Suprapubic skin (tissue), 4 donors: Measurements from ENCODE around the gene RHOB. TPM values are rescaled to one million over a fixed set of nuclear protein-coding genes. Genes with fewer than 3 reads are reported as not detected.
A peak's percentile ranks its signal among the peaks of the same experiment; 100 is the strongest.
"Not testable (repeated sequence)": the region's sequence is repeated elsewhere in the genome, so short reads cannot be mapped to it uniquely, and the experiment has no call there.

Experiments
- DNase-seq, 2 donors: peaks; one replicate each; pipeline ENCODE4 v3.0.0-alpha.2; 2019; ENCODE audit warnings: low spot score in 2 of 2
- H3K27ac ChIP-seq: fragments of 200-600 bp; sonication (generic); one replicate; pipeline ENCODE4 v1.5.1; 2019
- H3K27me3 ChIP-seq: fragments of 200-600 bp; sonication (generic); one replicate; pipeline ENCODE4 v1.5.1; 2019
- H3K36me3 ChIP-seq: fragments of 200-600 bp; sonication (generic); one replicate; pipeline ENCODE4 v1.5.1; 2019
- H3K4me1 ChIP-seq: fragments of 200-600 bp; sonication (generic); one replicate; pipeline ENCODE4 v1.5.1; 2019
- H3K4me3 ChIP-seq: fragments of 200-600 bp; sonication (generic); one replicate; pipeline ENCODE4 v1.5.1; 2019; ENCODE audit warnings: mild to moderate bottlenecking
- H3K9me3 ChIP-seq: fragments of 200-600 bp; sonication (generic); one replicate; pipeline ENCODE4 v1.5.1; 2019
- EP300 ChIP-seq: sonication (generic); formaldehyde crosslinking; IDR thresholded peaks from one replicate; pipeline ENCODE4 v1.6.1; 2017; ENCODE audit warnings: antibody characterized with exemption
- POLR2A ChIP-seq, 2 donors: fragments of 450-650 bp; IDR thresholded peaks; one replicate each; pipeline ENCODE4 v1.6.1; 2017; ENCODE audit warnings: antibody characterized with exemption in 2 of 2, mild to moderate bottlenecking in 2 of 2, moderate library complexity in 2 of 2
- POLR2AphosphoS5 ChIP-seq, 3 donors: sonication (generic); formaldehyde crosslinking; IDR thresholded peaks; one replicate each; pipeline ENCODE4 v1.6.1; 2017; ENCODE audit warnings: antibody characterized with exemption in 3 of 3
- WGBS: methylation state at CpG from one replicate; pipeline ENCODE4 v1.1.5; 2018; 5-methylcytosine and 5-hydroxymethylcytosine counted together
- total RNA-seq, 4 donors: library from RNA; depleted of rRNA; stranded (reverse); fragments of >200 nt; gene quantifications; one replicate each; pipeline ENCODE4 v1.1.0, GENCODE V29; 2016
- TF ChIP-seq, protein P1 (sequence below), 2 donors: fragments of 200-600 bp in 1 of 2; fragments of 450-650 bp in 1 of 2; sonication (generic) in 1 of 2; IDR thresholded peaks; one replicate each; pipeline ENCODE4 v1.5.1; 2016 to 2019; ENCODE audit warnings: antibody characterized with exemption in 2 of 2, mild to moderate bottlenecking in 1 of 2, moderate library complexity in 1 of 2

Gene RHOB
- total RNA-seq, 4 donors from 2014 or later = 404 to 719 (median 568) TPM

DNA sequence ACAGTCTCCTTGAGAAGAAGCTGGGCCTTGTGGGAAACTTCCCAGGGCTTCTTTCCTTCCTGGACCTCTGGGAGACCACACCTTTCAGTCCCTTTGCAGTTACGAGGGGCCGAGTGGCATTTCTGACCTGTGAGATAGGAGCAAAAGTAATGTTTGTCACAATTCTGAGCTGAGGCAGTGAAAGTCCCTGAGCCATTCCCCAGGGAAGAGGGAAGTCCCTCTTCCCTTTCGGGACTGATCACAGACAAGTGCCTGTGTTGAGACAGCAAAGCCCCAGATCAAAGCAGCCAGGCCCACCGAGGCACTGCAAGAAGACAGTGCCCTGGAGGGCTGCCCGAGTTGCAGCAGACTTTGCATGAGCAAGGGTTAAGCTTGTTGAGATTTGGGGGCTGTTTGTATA lies 41.9 kb downstream of the RHOB start:
- TF ChIP-seq EP300 = no peak
- no peaks in the 10 kb centered on the region for H3K36me3 ChIP-seq
- H3K27ac ChIP-seq = peak overlapping the region; percentile 8
- no peak overlapping the region for H3K4me3 ChIP-seq
- H3K4me1 ChIP-seq = peaks cover 83% of the 10 kb centered on the region
- no peaks in the 10 kb centered on the region for H3K27me3 ChIP-seq
- 73% methylated on average over 5 of the region's 5 CpGs for WGBS
- no peaks in the 10 kb centered on the region for H3K9me3 ChIP-seq
- DNase-seq = peak in 1 of 2 donors; percentile 53

DNA sequence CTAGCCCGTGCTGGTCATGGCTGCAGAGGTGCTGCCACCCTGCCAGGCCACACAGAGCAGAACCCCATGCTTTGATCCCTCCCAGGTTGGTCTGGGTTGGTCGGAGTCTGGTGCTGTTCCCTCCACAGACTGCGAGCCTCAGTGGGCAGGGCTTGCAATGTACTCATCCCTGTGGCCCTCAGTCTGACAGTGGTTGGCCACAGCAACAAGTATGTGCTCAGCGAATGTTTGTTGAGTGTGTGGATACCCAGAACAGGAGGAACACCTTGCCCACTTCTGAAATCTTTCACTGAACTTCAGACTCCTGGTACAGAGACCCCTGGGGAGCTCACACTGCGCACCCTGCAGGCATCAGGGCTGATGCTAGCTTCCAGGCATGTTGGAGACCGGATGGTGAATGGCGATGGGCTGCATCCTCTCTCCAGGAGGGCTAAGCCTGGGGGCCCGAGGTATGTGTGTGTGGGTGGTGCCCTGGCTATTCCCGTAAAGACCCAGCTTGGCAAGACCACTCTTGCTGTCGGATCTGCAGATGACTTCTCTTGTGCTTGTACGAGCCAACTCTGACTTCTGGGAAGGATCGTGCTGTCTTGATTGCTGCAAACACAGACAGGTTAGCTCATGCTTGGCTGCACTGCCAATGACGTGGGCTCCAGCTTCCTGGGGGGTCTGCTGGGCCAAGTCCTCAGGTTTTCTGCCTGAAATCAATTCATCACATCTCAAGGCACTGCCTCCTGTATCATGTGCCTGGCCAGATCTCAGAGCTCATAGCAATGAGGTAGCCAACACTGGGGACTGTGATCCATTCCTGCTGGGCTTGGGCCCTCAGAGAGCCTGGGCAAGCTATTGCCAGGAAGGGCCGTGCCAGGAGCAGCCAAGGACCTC lies 43.7 kb downstream of the RHOB start:
- peak; percentile 85 to 88 for DNase-seq
- Histone ChIP-seq H3K27ac (peak overlapping the region; percentile 65), H3K36me3 (no peaks in the 10 kb centered on the region), H3K4me3 (no peak overlapping the region), H3K4me1 (peaks cover 65% of the 10 kb centered on the region), H3K27me3 (no peaks in the 10 kb centered on the region), H3K9me3 (no peaks in the 10 kb centered on the region)
- WGBS = 73% methylated on average over 7 of the region's 14 CpGs
- no peak for TF ChIP-seq POLR2A (IDR thresholded peaks at IDR 0.05)
- no peak for TF ChIP-seq EP300
- TF ChIP-seq POLR2AphosphoS5 (IDR thresholded peaks at IDR 0.05) = peak; percentile 42 to 93 (median 90)

DNA sequence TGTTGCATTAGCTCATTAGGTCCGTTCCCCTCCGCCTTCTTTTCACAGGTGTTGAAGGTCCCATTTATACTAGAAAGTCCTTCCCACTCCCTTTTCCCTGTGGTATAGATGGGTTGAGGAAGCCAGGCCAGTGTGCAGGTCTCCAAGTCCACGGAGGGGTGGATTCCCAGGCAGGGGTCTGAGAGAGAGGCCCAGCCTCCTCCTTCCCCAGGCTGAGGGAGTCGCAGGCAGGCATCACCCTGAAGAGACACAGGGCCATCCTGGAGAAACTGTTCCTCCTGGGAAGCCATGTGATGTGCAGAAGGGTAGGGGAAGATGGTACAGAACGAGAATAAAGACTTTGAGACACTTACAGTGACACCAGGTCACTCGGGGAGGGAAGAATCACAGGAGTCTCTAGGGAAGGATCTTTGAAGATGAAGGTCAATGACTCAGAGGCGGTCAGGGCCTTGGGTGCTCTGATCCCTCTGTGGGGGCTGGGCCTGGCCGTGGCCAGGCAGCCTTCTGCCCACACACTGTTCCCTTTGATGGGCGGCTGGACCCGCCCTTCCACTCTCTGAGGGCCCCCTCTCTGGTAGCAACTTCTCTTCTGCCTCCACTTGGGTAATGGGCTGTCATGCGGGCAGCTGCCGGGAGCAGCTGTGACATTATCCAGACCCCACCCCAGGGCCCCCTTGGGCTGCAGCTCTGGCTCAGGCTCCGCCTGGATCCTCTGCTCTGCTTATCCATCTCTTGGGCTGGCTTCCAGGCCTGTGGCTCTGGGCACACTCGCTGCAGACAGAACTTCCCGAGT lies 45.1 kb downstream of the RHOB start:
- 67% methylated on average over 15 of the region's 15 CpGs for WGBS
- no peaks in the 10 kb centered on the region for H3K27me3 ChIP-seq
- no peak for DNase-seq
- TF ChIP-seq EP300 (no peak), POLR2AphosphoS5 (IDR thresholded peaks at IDR 0.05) (no peak), POLR2A (IDR thresholded peaks at IDR 0.05) (no peak)
- TF ChIP-seq, protein P1, sequence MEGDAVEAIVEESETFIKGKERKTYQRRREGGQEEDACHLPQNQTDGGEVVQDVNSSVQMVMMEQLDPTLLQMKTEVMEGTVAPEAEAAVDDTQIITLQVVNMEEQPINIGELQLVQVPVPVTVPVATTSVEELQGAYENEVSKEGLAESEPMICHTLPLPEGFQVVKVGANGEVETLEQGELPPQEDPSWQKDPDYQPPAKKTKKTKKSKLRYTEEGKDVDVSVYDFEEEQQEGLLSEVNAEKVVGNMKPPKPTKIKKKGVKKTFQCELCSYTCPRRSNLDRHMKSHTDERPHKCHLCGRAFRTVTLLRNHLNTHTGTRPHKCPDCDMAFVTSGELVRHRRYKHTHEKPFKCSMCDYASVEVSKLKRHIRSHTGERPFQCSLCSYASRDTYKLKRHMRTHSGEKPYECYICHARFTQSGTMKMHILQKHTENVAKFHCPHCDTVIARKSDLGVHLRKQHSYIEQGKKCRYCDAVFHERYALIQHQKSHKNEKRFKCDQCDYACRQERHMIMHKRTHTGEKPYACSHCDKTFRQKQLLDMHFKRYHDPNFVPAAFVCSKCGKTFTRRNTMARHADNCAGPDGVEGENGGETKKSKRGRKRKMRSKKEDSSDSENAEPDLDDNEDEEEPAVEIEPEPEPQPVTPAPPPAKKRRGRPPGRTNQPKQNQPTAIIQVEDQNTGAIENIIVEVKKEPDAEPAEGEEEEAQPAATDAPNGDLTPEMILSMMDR (IDR thresholded peaks at IDR 0.05) = no peak
- no peak overlapping the region for H3K4me3 ChIP-seq
- H3K9me3 ChIP-seq = no peaks in the 10 kb centered on the region
- no peak overlapping the region for H3K27ac ChIP-seq
- no peaks in the 10 kb centered on the region for H3K36me3 ChIP-seq
- H3K4me1 ChIP-seq = peaks cover 63% of the 10 kb centered on the region

DNA sequence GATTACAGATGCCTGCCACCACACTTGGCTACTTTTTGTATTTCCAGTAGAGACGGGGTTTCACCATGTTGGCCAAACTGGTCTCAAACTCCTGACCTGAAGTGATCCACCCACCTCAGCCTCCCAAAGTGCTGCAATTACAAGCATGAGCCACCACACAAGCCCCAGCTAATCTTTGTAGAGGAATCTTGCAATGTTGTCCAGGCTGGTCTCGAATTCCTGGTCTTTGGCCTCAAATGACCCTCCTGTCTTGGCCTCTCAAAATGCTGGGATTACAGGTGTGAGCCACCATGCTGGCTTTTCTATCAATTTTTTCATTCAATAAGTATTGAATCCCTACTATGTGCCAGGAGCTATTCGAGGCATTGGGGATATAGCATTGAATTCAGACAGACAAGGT lies 46.2 kb downstream of the RHOB start:
- not testable (repeated sequence) for H3K36me3 ChIP-seq, H3K27ac ChIP-seq, H3K9me3 ChIP-seq, DNase-seq, H3K27me3 ChIP-seq, H3K4me3 ChIP-seq
- H3K4me1 ChIP-seq = peaks cover 51% of the 10 kb centered on the region
- WGBS = 88% methylated on average over 3 of the region's 3 CpGs

DNA sequence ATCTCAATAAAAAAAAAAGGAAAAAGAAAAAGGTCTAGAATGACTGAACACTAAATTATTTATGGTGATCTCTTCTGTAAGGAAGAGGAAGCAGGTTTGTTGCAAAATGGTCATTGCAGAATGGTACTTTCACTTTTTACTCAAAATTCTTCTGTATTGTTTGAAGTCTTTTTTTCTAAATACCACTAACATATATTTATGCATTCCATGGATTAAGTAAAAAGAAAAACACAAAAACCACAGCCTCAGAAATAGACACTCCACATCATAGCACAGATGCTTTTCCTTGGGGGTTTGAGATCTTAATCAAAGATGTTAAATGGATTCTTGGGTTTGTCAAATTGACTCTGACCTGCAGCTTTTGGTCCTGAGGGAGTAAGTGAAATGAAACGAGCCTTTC lies 47.4 kb downstream of the RHOB start:
- H3K27me3 ChIP-seq = no peaks in the 10 kb centered on the region
- no peak for TF ChIP-seq EP300
- TF ChIP-seq, protein P1 (IDR thresholded peaks at IDR 0.05) = no peak
- no peak for TF ChIP-seq POLR2AphosphoS5 (IDR thresholded peaks at IDR 0.05)
- no peak for TF ChIP-seq POLR2A (IDR thresholded peaks at IDR 0.05)
- no peak overlapping the region for H3K4me3 ChIP-seq
- no peak overlapping the region for H3K27ac ChIP-seq
- H3K36me3 ChIP-seq = no peaks in the 10 kb centered on the region
- 50% methylated on average over 1 of the region's 1 CpG for WGBS
- peaks cover 42% of the 10 kb centered on the region for H3K4me1 ChIP-seq
- no peaks in the 10 kb centered on the region for H3K9me3 ChIP-seq
- no peak for DNase-seq

DNA sequence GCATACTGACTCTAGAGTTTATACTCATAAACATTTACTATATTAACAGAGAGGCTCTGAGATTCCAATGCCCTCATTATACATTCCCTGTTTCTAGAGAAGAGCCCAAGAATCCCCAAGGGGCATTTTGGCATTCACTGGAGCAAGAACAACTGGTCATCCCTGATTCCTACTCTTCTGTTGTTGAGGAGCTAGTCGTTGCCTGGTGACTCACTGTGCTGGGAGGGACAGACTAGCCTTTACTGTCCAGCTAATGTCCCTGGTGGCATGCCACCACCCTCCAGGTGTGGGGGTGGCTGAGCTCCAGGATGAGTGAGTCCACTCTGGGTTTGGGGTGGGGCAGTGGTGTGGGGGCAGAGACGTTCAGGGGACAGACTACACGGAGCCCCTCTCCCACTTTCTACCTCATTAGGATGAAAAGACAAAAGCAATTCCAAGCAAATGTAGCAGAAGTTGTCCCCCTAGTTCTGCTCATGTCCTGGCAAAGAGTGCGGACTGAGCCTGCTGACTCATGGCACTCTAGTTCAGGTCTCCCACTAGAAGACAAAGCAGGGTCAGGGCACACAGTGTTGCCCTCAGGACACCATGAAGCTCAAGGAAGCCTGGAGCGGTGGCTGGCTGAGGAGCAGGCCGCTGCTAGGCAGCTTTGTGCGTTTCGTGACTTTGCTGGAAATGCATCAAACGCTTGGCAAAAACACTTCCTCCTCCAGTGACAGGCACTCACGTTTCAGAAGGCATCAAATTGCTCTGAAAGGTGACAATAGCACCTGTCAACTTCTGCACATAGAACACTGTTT lies 49.4 kb downstream of the RHOB start:
- Histone ChIP-seq H3K27me3 (no peaks in the 10 kb centered on the region), H3K9me3 (no peaks in the 10 kb centered on the region), H3K4me1 (peaks cover 25% of the 10 kb centered on the region), H3K36me3 (no peaks in the 10 kb centered on the region), H3K27ac (peak overlapping the region; percentile 51), H3K4me3 (no peak overlapping the region)
- no peak for DNase-seq
- WGBS = 67% methylated on average over 10 of the region's 10 CpGs
- TF ChIP-seq POLR2A (IDR thresholded peaks at IDR 0.05) (no peak), POLR2AphosphoS5 (IDR thresholded peaks at IDR 0.05) (no peak), EP300 (no peak)
